HEK293T (cell line): ENCODE measurements around the gene RAPGEF5.

Source experiments
- CTCF ChIA-PET: fragments of 350-600 bp; formaldehyde crosslinking; extraction: SDS; loops from one replicate; lab custom pipeline; 2021; ENCODE audit warnings: antibody characterized with exemption, inconsistent platforms; lab: Yijun Ruan, JAX
- POLR2A ChIA-PET: fragments of 350-600 bp; formaldehyde crosslinking; extraction: SDS; loops from one replicate; lab custom pipeline; 2020; ENCODE audit warnings: antibody characterized with exemption, inconsistent platforms; lab: Yijun Ruan, JAX
- DNase-seq: peaks from one replicate; pipeline ENCODE4 v3.0.0; 2012; ENCODE audit warnings: mixed read lengths; ENCODE audit errors: extremely low spot score
- ARNT ChIP-seq: fragments of 450-650 bp; IDR thresholded peaks from 2 replicates; pipeline ENCODE4 v1.6.1; 2017; ENCODE audit warnings: mild to moderate bottlenecking
- BHLHE40 ChIP-seq: fragments of 450-650 bp; IDR thresholded peaks from 2 replicates; pipeline ENCODE4 v1.6.1; 2016; ENCODE audit warnings: mild to moderate bottlenecking, moderate library complexity, borderline replicate concordance
- CTBP1 ChIP-seq: fragments of 450-650 bp; IDR thresholded peaks from 2 replicates; pipeline ENCODE4 v1.6.1; 2016; ENCODE audit warnings: borderline replicate concordance
- ELF4 ChIP-seq: fragments of 450-650 bp; IDR thresholded peaks from 2 replicates; pipeline ENCODE4 v1.6.1; 2017; ENCODE audit warnings: antibody characterized with exemption
- FOXA1 ChIP-seq: fragments of 450-650 bp; IDR thresholded peaks from 2 replicates; pipeline ENCODE4 v1.6.1; 2016; ENCODE audit warnings: mild to moderate bottlenecking
- FOXK2 ChIP-seq: fragments of 450-650 bp; IDR thresholded peaks from 2 replicates; pipeline ENCODE4 v1.6.1; 2016; ENCODE audit warnings: mild to moderate bottlenecking
- FOXM1 ChIP-seq: fragments of 450-650 bp; IDR thresholded peaks from 2 replicates; pipeline ENCODE4 v1.6.1; 2017; ENCODE audit warnings: mild to moderate bottlenecking, borderline replicate concordance
- HDGF ChIP-seq: fragments of 450-650 bp; IDR thresholded peaks from 2 replicates; pipeline ENCODE4 v1.6.1; 2017; ENCODE audit warnings: antibody characterized with exemption, borderline replicate concordance
- L3MBTL2 ChIP-seq: fragments of 450-650 bp; conservative IDR thresholded peaks from 2 replicates; pipeline ENCODE4 v1.6.1; 2016; ENCODE audit warnings: mild to moderate bottlenecking
- LEF1 ChIP-seq: fragments of 450-650 bp; IDR thresholded peaks from 2 replicates; pipeline ENCODE4 v1.6.1; 2017; ENCODE audit warnings: mild to moderate bottlenecking, borderline replicate concordance
- NFRKB ChIP-seq: fragments of 450-650 bp; IDR thresholded peaks from 2 replicates; pipeline ENCODE4 v1.6.1; 2016; ENCODE audit warnings: mild to moderate bottlenecking, moderate library complexity
- PKNOX1 ChIP-seq: fragments of 450-650 bp; IDR thresholded peaks from 2 replicates; pipeline ENCODE4 v1.6.1; 2016
- SP1 ChIP-seq: fragments of 450-650 bp; IDR thresholded peaks from 2 replicates; pipeline ENCODE4 v1.6.1; 2017
- SUZ12 ChIP-seq: fragments of 450-650 bp; IDR thresholded peaks from 2 replicates; pipeline ENCODE4 v1.6.1; 2016; ENCODE audit warnings: mild to moderate bottlenecking
- TARDBP ChIP-seq: fragments of 450-650 bp; IDR thresholded peaks from 2 replicates; pipeline ENCODE4 v1.6.1; 2016
- ZNF384 ChIP-seq: fragments of 450-650 bp; IDR thresholded peaks from 2 replicates; pipeline ENCODE4 v1.6.1; 2016

Gene RAPGEF5

GRCh38 chr7:22385326-22385725, 28.4 kb upstream of the RAPGEF5 start:
- no peak for DNase-seq
- no peak for TF ChIP-seq FOXA1
- TF ChIP-seq ZNF384: no peak
- TF ChIP-seq NFRKB: no peak
- TF ChIP-seq TARDBP: no peak
- TF ChIP-seq PKNOX1: no peak
- TF ChIP-seq FOXM1: no peak
- no peak for TF ChIP-seq LEF1
- no peak for TF ChIP-seq ARNT
- TF ChIP-seq HDGF: no peak
- no peak for TF ChIP-seq CTBP1
- TF ChIP-seq SP1: no peak
- TF ChIP-seq ELF4: no peak
- TF ChIP-seq SUZ12: no peak
- no peak for TF ChIP-seq FOXK2
- no peak for TF ChIP-seq L3MBTL2
- TF ChIP-seq BHLHE40: no peak
- ChIA-PET CTCF (no interaction called here), POLR2A (no interaction called here)

GRCh38 chr7:22380333-22380732, 23.4 kb upstream of the RAPGEF5 start:
- CTCF ChIA-PET: no interaction called here
- TF ChIP-seq FOXA1: no peak
- TF ChIP-seq ELF4: no peak
- no peak for TF ChIP-seq FOXM1
- TF ChIP-seq SUZ12: no peak
- no peak for TF ChIP-seq HDGF
- TF ChIP-seq LEF1: no peak
- no peak for TF ChIP-seq ARNT
- TF ChIP-seq SP1: no peak
- TF ChIP-seq PKNOX1: no peak
- TF ChIP-seq TARDBP: no peak
- no peak for TF ChIP-seq BHLHE40
- no peak for TF ChIP-seq ZNF384
- no peak for TF ChIP-seq L3MBTL2
- no peak for TF ChIP-seq NFRKB
- no peak for TF ChIP-seq CTBP1
- TF ChIP-seq FOXK2: no peak
- no peak for DNase-seq
- POLR2A ChIA-PET: no interaction called here

GRCh38 chr7:22378199-22378980, 21.4 kb upstream of the RAPGEF5 start:
- POLR2A ChIA-PET: no interaction called here
- CTCF ChIA-PET: no interaction called here
- DNase-seq: no peak
- TF ChIP-seq SUZ12 (no peak), CTBP1 (no peak), BHLHE40 (no peak)

GRCh38 chr7:22377703-22378102, 20.7 kb upstream of the RAPGEF5 start:
- TF ChIP-seq FOXA1 (no peak), BHLHE40 (no peak), L3MBTL2 (no peak), PKNOX1 (no peak), ZNF384 (no peak), SP1 (no peak), ELF4 (no peak)
- CTCF ChIA-PET: no interaction called here
- POLR2A ChIA-PET: no interaction called here
- no peak for DNase-seq

- ChIA-PET CTCF (no interaction called here), POLR2A (interaction anchor here (1.2 kb wide), 1 partner anchor 41 kb away, joined by 3 read pairs; no protein-coding TSS in a partner anchor)
- DNase-seq: no peak
- TF ChIP-seq ZNF384 (no peak), PKNOX1 (no peak), SP1 (no peak), L3MBTL2 (no peak), FOXA1 (no peak)
Measured at GRCh38 chr7:22375359-22376048, 18.6 kb upstream of the RAPGEF5 start.

- no peak for TF ChIP-seq TARDBP
- no peak for TF ChIP-seq ZNF384
- no peak for TF ChIP-seq ELF4
- no peak for TF ChIP-seq CTBP1
- TF ChIP-seq ARNT: no peak
- no peak for TF ChIP-seq SP1
- no peak for TF ChIP-seq BHLHE40
- TF ChIP-seq FOXM1: no peak
- no peak for TF ChIP-seq FOXA1
- TF ChIP-seq LEF1: no peak
- TF ChIP-seq HDGF: no peak
- TF ChIP-seq NFRKB: no peak
- no peak for TF ChIP-seq SUZ12
- TF ChIP-seq PKNOX1: no peak
- TF ChIP-seq FOXK2: no peak
- no peak for TF ChIP-seq L3MBTL2
- DNase-seq: no peak
- ChIA-PET POLR2A (no interaction called here), CTCF (no interaction called here)
Measured at GRCh38 chr7:22373911-22374310, 17.0 kb upstream of the RAPGEF5 start.
